HG02642 (cell line): Measurements from ENCODE around the gene SLCO3A1.

ENCODE experiments used
- ATAC-seq: cut with Tn5 transposase; IDR thresholded peaks from one replicate; pipeline ENCODE4 v1.9.1; 2021; ENCODE audit warnings: mild to moderate bottlenecking; ENCODE audit not compliant: unreplicated experiment, poor library complexity

SLCO3A1 gene

GRCh38 chr15:92079647-92080255, 226.2 kb downstream of the SLCO3A1 start:
- ATAC-seq, result no peak

- ATAC-seq, result no peak
Observed at GRCh38 chr15:92082006-92082843, 228.7 kb downstream of the SLCO3A1 start.

- no peak for ATAC-seq
Observed at GRCh38 chr15:92083190-92083589, 229.7 kb downstream of the SLCO3A1 start.

GRCh38 chr15:92087211-92087610, 233.7 kb downstream of the SLCO3A1 start:
- ATAC-seq, result no peak

- ATAC-seq, result no peak
Observed at GRCh38 chr15:92091155-92091734, 237.7 kb downstream of the SLCO3A1 start.

GRCh38 chr15:92092289-92093105, 239.0 kb downstream of the SLCO3A1 start:
- no peak for ATAC-seq

GRCh38 chr15:92095693-92096092, 242.2 kb downstream of the SLCO3A1 start:
- peak; percentile 68 for ATAC-seq

- ATAC-seq, result peak; percentile 58
Observed at GRCh38 chr15:92097474-92098178, 244.1 kb downstream of the SLCO3A1 start.

- ATAC-seq, result no peak
Observed at GRCh38 chr15:92098869-92099268, 245.4 kb downstream of the SLCO3A1 start.

GRCh38 chr15:92100301-92100700, 246.8 kb downstream of the SLCO3A1 start:
- no peak for ATAC-seq

- ATAC-seq, result no peak
Observed at GRCh38 chr15:92100751-92101150, 247.2 kb downstream of the SLCO3A1 start.

GRCh38 chr15:92101708-92102394, 248.3 kb downstream of the SLCO3A1 start:
- ATAC-seq, result peak; percentile 51

GRCh38 chr15:92102395-92102755, 248.9 kb downstream of the SLCO3A1 start:
- ATAC-seq, result peak; percentile 4

- no peak for ATAC-seq
Observed at GRCh38 chr15:92104072-92104471, 250.6 kb downstream of the SLCO3A1 start.

- ATAC-seq, result no peak
Observed at GRCh38 chr15:92105611-92106010, 252.1 kb downstream of the SLCO3A1 start.

GRCh38 chr15:92107510-92107909, 254.0 kb downstream of the SLCO3A1 start:
- ATAC-seq, result no peak

- ATAC-seq, result no peak
Observed at GRCh38 chr15:92109191-92109873, 255.8 kb downstream of the SLCO3A1 start.

- no peak for ATAC-seq
Observed at GRCh38 chr15:92111291-92111690, 257.8 kb downstream of the SLCO3A1 start.

GRCh38 chr15:92111751-92112150, 258.2 kb downstream of the SLCO3A1 start:
- no peak for ATAC-seq
